HepG2 (cell line): ENCODE measurements around the gene CCDC106. TPM values are rescaled to one million over a fixed set of nuclear protein-coding genes. Genes with fewer than 3 reads are reported as not detected.
A peak's percentile ranks its signal among the peaks of the same experiment; 100 is the strongest.

Experiments
- BATF2 ChIP-seq: sonication (generic); formaldehyde crosslinking; IDR thresholded peaks from 2 replicates; pipeline ENCODE4 v1.8.0; 2022; ENCODE audit warnings: mild to moderate bottlenecking, missing genetic modification reagents, moderate library complexity
- GABPB1 ChIP-seq: IDR thresholded peaks from 2 replicates; pipeline ENCODE4 v1.6.1; 2016; ENCODE audit warnings: mild to moderate bottlenecking, missing genetic modification reagents, moderate library complexity, missing compliant biosample characterization
- HCFC1 ChIP-seq: fragments of 150-350 bp; IDR thresholded peaks from 2 replicates; pipeline ENCODE4 v1.6.1; 2014; ENCODE audit warnings: low read depth, low read length
- HMGXB4 ChIP-seq, 2 experiments: sonication (generic) in 1 of 2; formaldehyde crosslinking in 1 of 2; IDR thresholded peaks; 2 replicates each; pipeline versions ENCODE4 v1.4.0 to v1.6.1; 2018 to 2020; ENCODE audit warnings: missing genetic modification reagents in 2 of 2, borderline replicate concordance in 1 of 2, low read depth in 1 of 2, mild to moderate bottlenecking in 1 of 2, missing biosample characterization in 1 of 2
- KDM3A ChIP-seq: IDR thresholded peaks from 2 replicates; pipeline ENCODE4 v1.6.1; 2018; ENCODE audit warnings: low read depth, missing compliant biosample characterization
- MXI1 ChIP-seq: IDR thresholded peaks from 3 replicates; pipeline ENCODE4 v1.6.1; 2012; ENCODE audit warnings: low read depth, low read length, inconsistent platforms, borderline replicate concordance
- NR1H2 ChIP-seq: sonication (generic); formaldehyde crosslinking; IDR thresholded peaks from 2 replicates; pipeline ENCODE4 v1.8.1; 2022; ENCODE audit warnings: low read depth, missing genetic modification reagents, borderline replicate concordance
- POLR2AphosphoS5 ChIP-seq: IDR thresholded peaks from 2 replicates; pipeline ENCODE4 v1.6.1; 2012; ENCODE audit warnings: low read depth, low read length
- SIN3A ChIP-seq: IDR thresholded peaks from 2 replicates; pipeline ENCODE4 v1.6.1; 2011; ENCODE audit warnings: low read depth, mild to moderate bottlenecking, control low read depth, low read length, borderline replicate concordance
- ZFP37 ChIP-seq: sonication (generic); formaldehyde crosslinking; IDR thresholded peaks from 2 replicates; pipeline ENCODE4 v1.4.0; 2020; ENCODE audit warnings: missing genetic modification reagents, borderline replicate concordance
- ZNF18 ChIP-seq: sonication (generic); formaldehyde crosslinking; IDR thresholded peaks from 2 replicates; pipeline ENCODE4 v1.8.0; 2022; ENCODE audit warnings: mild to moderate bottlenecking, missing genetic modification reagents; ENCODE audit not compliant: insufficient replicate concordance
- ZNF281 ChIP-seq: sonication (generic); formaldehyde crosslinking; IDR thresholded peaks from 2 replicates; pipeline ENCODE4 v1.4.0; 2020; ENCODE audit warnings: missing genetic modification reagents, borderline replicate concordance
- ZNF574 ChIP-seq: sonication (generic); formaldehyde crosslinking; IDR thresholded peaks from 2 replicates; pipeline ENCODE4 v1.4.0; 2020; ENCODE audit warnings: missing genetic modification reagents
- ZNF614 ChIP-seq: IDR thresholded peaks from 2 replicates; pipeline ENCODE4 v1.6.1; 2018; ENCODE audit warnings: missing biosample characterization, missing genetic modification reagents, inconsistent platforms, borderline replicate concordance
- ZNF704 ChIP-seq: sonication (generic); formaldehyde crosslinking; IDR thresholded peaks from 2 replicates; pipeline ENCODE4 v1.8.1; 2023; ENCODE audit warnings: mild to moderate bottlenecking, inconsistent platforms, moderate library complexity, missing genetic modification reagents, borderline replicate concordance
- ZNF747 ChIP-seq: sonication (generic); formaldehyde crosslinking; IDR thresholded peaks from 2 replicates; pipeline ENCODE4 v1.8.1; 2023; ENCODE audit warnings: missing genetic modification reagents, mild to moderate bottlenecking, borderline replicate concordance
- polyA plus RNA-seq, 8 experiments: library from polyadenylated mRNA; depleted of rRNA in 3 of 8; stranded (reverse) in 7 of 8; unstranded in 1 of 8; fragments of >200 nt; fragmentation: Illumina TruSeq in 4 of 8; extraction: Trizol in 4 of 8; gene quantifications; 2 replicates each; pipeline versions ENCODE4 v1.2.1 to v1.2.3, GENCODE V29; 2011 to 2016; ENCODE audit warnings: low read depth in 4 of 8, missing spikeins in 1 of 8, mixed read lengths in 1 of 8; ENCODE audit not compliant: insufficient read depth in 1 of 8
- total RNA-seq, 5 experiments: library from RNA; depleted of rRNA; stranded (reverse); fragments of >200 nt; fragmentation: Illumina TruSeq; extraction: Trizol; gene quantifications; 2 replicates each; pipeline ENCODE4 v1.2.3, GENCODE V29; 2016; ENCODE audit warnings: low read depth in 1 of 5

Gene CCDC106
- total and polyA plus RNA-seq, 2 of the 13 experiments (the other 11 are each of a cell fraction or from before 2014, with no cell fraction given): 4.7 to 8.8 TPM

- TF ChIP-seq HMGXB4 (CRISPR knock-in tag; IDR thresholded peaks at IDR 0.05; ENCODE audit: borderline replicate concordance in 1 of 2, low read depth in 1 of 2): peak; percentile 96 to 98
- peak; percentile 50 for TF ChIP-seq POLR2AphosphoS5
- no peak for TF ChIP-seq ZNF704 (CRISPR knock-in tag)
- TF ChIP-seq BATF2: no peak
- peak; percentile 93 for TF ChIP-seq MXI1
- 0 out of 2 replicates have a peak, but pooled peaks have one; percentile 44 for TF ChIP-seq KDM3A (CRISPR knock-in tag)
- peak; percentile 99 for TF ChIP-seq ZNF574
- TF ChIP-seq GABPB1 (CRISPR knock-in tag): peak; percentile 93
- no peak for TF ChIP-seq NR1H2 (CRISPR knock-in tag)
- peak; percentile 24; the same call in 1 of the 2 replicates for TF ChIP-seq ZNF281 (CRISPR knock-in tag)
- peak; percentile 20; the same call in 1 of the 2 replicates for TF ChIP-seq ZNF747
- TF ChIP-seq SIN3A: peak; percentile 73; the same call in 1 of the 2 replicates
- TF ChIP-seq ZNF18 (CRISPR knock-in tag): no peak
- TF ChIP-seq ZNF614 (CRISPR knock-in tag): peak; percentile 54; the same call in 1 of the 2 replicates
- TF ChIP-seq ZFP37 (CRISPR knock-in tag): no peak
- peak; percentile 52 for TF ChIP-seq HCFC1
Observed at GRCh38 chr19:55653651-55654322, 5.8 kb downstream of the CCDC106 start (continued).
